Liver (tissue), 9 donors: ENCODE data around the gene PFAS. TPM values are rescaled to one million over a fixed set of nuclear protein-coding genes. Genes with fewer than 3 reads are reported as not detected.
A peak's percentile ranks its signal among the peaks of the same experiment; 100 is the strongest.

ENCODE experiments used
- DNase-seq: peaks from one replicate; pipeline ENCODE4 v3.0.0-alpha.2; 2017; ENCODE audit warnings: low spot score
- H3K27ac ChIP-seq, 2 donors: one replicate each; pipeline ENCODE4 v1.7.0; 2013; ENCODE audit warnings: inconsistent platforms in 2 of 2, low read length in 2 of 2, control low read depth in 1 of 2, low read depth in 1 of 2, mild to moderate bottlenecking in 1 of 2
- H3K27me3 ChIP-seq, 4 donors: one replicate each; pipeline versions ENCODE4 v1.6.1 to v1.7.0; 2013; ENCODE audit warnings: low read length in 3 of 4, inconsistent platforms in 1 of 4, mild to moderate bottlenecking in 1 of 4, moderate library complexity in 1 of 4; ENCODE audit not compliant: control insufficient read depth in 4 of 4, insufficient read depth in 4 of 4
- H3K36me3 ChIP-seq, 4 donors: one replicate each; pipeline versions ENCODE4 v1.6.1 to v1.7.0; 2013; ENCODE audit warnings: low read length in 3 of 4, mild to moderate bottlenecking in 3 of 4, low read depth in 1 of 4, moderate library complexity in 1 of 4; ENCODE audit not compliant: control insufficient read depth in 4 of 4, insufficient read depth in 3 of 4
- H3K4me1 ChIP-seq, 4 donors: one replicate each; pipeline versions ENCODE4 v1.6.1 to v1.7.0; 2013; ENCODE audit warnings: low read length in 3 of 4, mild to moderate bottlenecking in 3 of 4, moderate library complexity in 1 of 4; ENCODE audit not compliant: control insufficient read depth in 4 of 4, insufficient read depth in 4 of 4
- H3K4me3 ChIP-seq, 3 donors: one replicate each; pipeline versions ENCODE4 v1.6.1 to v1.7.0; 2013; ENCODE audit warnings: low read length in 3 of 3, control low read depth in 1 of 3, low read depth in 1 of 3, mild to moderate bottlenecking in 1 of 3
- H3K9ac ChIP-seq, 2 donors: one replicate each; pipeline ENCODE4 v1.7.0; 2013; ENCODE audit warnings: low read length in 2 of 2, mild to moderate bottlenecking in 2 of 2, moderate library complexity in 2 of 2, control low read depth in 1 of 2, low read depth in 1 of 2
- H3K9me3 ChIP-seq, 4 donors: one replicate each; pipeline versions ENCODE4 v1.6.1 to v1.7.0; 2013; ENCODE audit warnings: low read length in 3 of 4; ENCODE audit not compliant: control insufficient read depth in 4 of 4
- ATF3 ChIP-seq: IDR thresholded peaks from 2 replicates; pipeline ENCODE4 v1.6.1; 2016; ENCODE audit warnings: antibody characterized with exemption
- CTCF ChIP-seq: fragments of 150-350 bp; IDR thresholded peaks from 2 replicates; pipeline ENCODE4 v1.5.1; 2017; ENCODE audit warnings: improper control_type of control experiment, low read depth, low read length; ENCODE audit not compliant: missing input control
- EGR1 ChIP-seq, 2 donors: IDR thresholded peaks; 2 replicates each; pipeline ENCODE4 v1.6.1; 2016 to 2018; ENCODE audit warnings: antibody characterized with exemption in 2 of 2, low read depth in 2 of 2
- FOXA1 ChIP-seq: IDR thresholded peaks from 2 replicates; pipeline ENCODE4 v1.6.1; 2016; ENCODE audit warnings: antibody characterized with exemption
- FOXA2 ChIP-seq: IDR thresholded peaks from 2 replicates; pipeline ENCODE4 v1.6.1; 2016; ENCODE audit warnings: antibody characterized with exemption
- GABPA ChIP-seq, 2 donors: IDR thresholded peaks in 1 of 2; conservative IDR thresholded peaks in 1 of 2; 2 replicates each; pipeline ENCODE4 v1.6.1; 2016; ENCODE audit warnings: antibody characterized with exemption in 2 of 2, mild to moderate bottlenecking in 1 of 2, moderate library complexity in 1 of 2
- HNF4G ChIP-seq: IDR thresholded peaks from 2 replicates; pipeline ENCODE4 v1.6.1; 2016; ENCODE audit warnings: antibody characterized with exemption
- JUND ChIP-seq, 2 donors: IDR thresholded peaks; 2 replicates each; pipeline ENCODE4 v1.6.1; 2016; ENCODE audit warnings: antibody characterized with exemption in 2 of 2
- MAX ChIP-seq: IDR thresholded peaks from 2 replicates; pipeline ENCODE4 v1.6.1; 2016; ENCODE audit warnings: antibody characterized with exemption
- NR2F2 ChIP-seq: IDR thresholded peaks from 2 replicates; pipeline ENCODE4 v1.6.1; 2016; ENCODE audit warnings: antibody characterized with exemption
- RAD21 ChIP-seq, 2 donors: IDR thresholded peaks; 2 replicates each; pipeline ENCODE4 v1.6.1; 2016; ENCODE audit warnings: antibody characterized with exemption in 2 of 2, mild to moderate bottlenecking in 2 of 2
- REST ChIP-seq: IDR thresholded peaks from 2 replicates; pipeline ENCODE4 v1.6.1; 2016; ENCODE audit warnings: antibody characterized with exemption, mild to moderate bottlenecking
- RXRA ChIP-seq, 2 donors: IDR thresholded peaks; 2 replicates each; pipeline ENCODE4 v1.6.1; 2017 to 2018; ENCODE audit warnings: antibody characterized with exemption in 2 of 2, mild to moderate bottlenecking in 1 of 2
- SP1 ChIP-seq: IDR thresholded peaks from 2 replicates; pipeline ENCODE4 v1.6.1; 2018; ENCODE audit warnings: antibody characterized with exemption, mild to moderate bottlenecking
- TAF1 ChIP-seq: conservative IDR thresholded peaks from 2 replicates; pipeline ENCODE4 v1.6.1; 2016; ENCODE audit warnings: antibody characterized with exemption, mild to moderate bottlenecking
- YY1 ChIP-seq: IDR thresholded peaks from 2 replicates; pipeline ENCODE4 v1.6.1; 2016; ENCODE audit warnings: antibody characterized with exemption, mild to moderate bottlenecking
- ZBTB33 ChIP-seq: IDR thresholded peaks from 2 replicates; pipeline ENCODE4 v1.6.1; 2016; ENCODE audit warnings: antibody characterized with exemption
- WGBS: extraction: QIAGEN DNeasy Blood & Tissue Kit; methylation state at CpG from one replicate; pipeline ENCODE4 v1.1.7; 2013; 5-methylcytosine and 5-hydroxymethylcytosine counted together
- polyA plus RNA-seq, 2 donors: library from polyadenylated mRNA; stranded (reverse) in 1 of 2; unstranded in 1 of 2; fragments of 200-250 nt in 1 of 2; fragments of >200 nt in 1 of 2; fragmentation: Nextera tagmentation in 1 of 2; extraction: Ambion mirVana in 1 of 2; gene quantifications; one replicate each; pipeline versions ENCODE4 v1.2.1 to v1.2.3, GENCODE V29; 2013 to 2015
- total RNA-seq, 2 donors: library from RNA; depleted of rRNA; stranded (reverse); fragments of >200 nt; gene quantifications; one replicate each; pipeline ENCODE4 v1.2.3, GENCODE V29; 2014
- donor health status: healthy.
- donor health status: healthy.
- donor health status: healthy.
- donor health status: healthy.
- donor health status: healthy.

PFAS gene
- total and polyA plus RNA-seq, 4 donors = 6.0 to 18.5 (median 10.8) TPM

- peaks cover 12 to 66% (median 43%) of the 10 kb centered on the region in 4 donors for H3K36me3 ChIP-seq
- no peak overlapping the region for H3K9ac ChIP-seq
- peaks cover 0 to 14% (median 11%) of the 10 kb centered on the region in 4 donors for H3K4me1 ChIP-seq
- TF ChIP-seq FOXA1 (no peak), ATF3 (no peak), GABPA (IDR thresholded peaks at IDR 0.05 in 1 of 2, conservative IDR thresholded peaks at IDR 0.05 in 1 of 2) (no peak), SP1 (no peak), ZBTB33 (no peak), YY1 (no peak), MAX (no peak), REST (no peak), FOXA2 (no peak), RXRA (IDR thresholded peaks at IDR 0.05) (no peak), HNF4G (no peak), NR2F2 (no peak), RAD21 (IDR thresholded peaks at IDR 0.05) (no peak), EGR1 (IDR thresholded peaks at IDR 0.05; ENCODE audit: low read depth in 2 of 2) (no peak), CTCF (no peak), TAF1 (no peak), JUND (IDR thresholded peaks at IDR 0.05) (no peak)
- 97% methylated on average over 7 of the region's 7 CpGs for WGBS
- no peak overlapping the region for H3K27ac ChIP-seq
- H3K9me3 ChIP-seq = no peaks in the 10 kb centered on the region
- no peaks in the 10 kb centered on the region for H3K27me3 ChIP-seq
- H3K4me3 ChIP-seq = no peak overlapping the region
- no peak for DNase-seq
Observed at GRCh38 chr17:8235676-8236075, 13.4 kb upstream of the PFAS start.

GRCh38 chr17:8237175-8237574, 11.9 kb upstream of the PFAS start:
- Histone ChIP-seq H3K9ac (peak overlapping the region in 1 of 2 donors; percentile 68), H3K27me3 (no peaks in the 10 kb centered on the region), H3K9me3 (no peaks in the 10 kb centered on the region), H3K27ac (peak overlapping the region; percentile 60 to 63), H3K4me3 (no peak overlapping the region), H3K4me1 (peaks cover 0 to 14% (median 11%) of the 10 kb centered on the region in 4 donors), H3K36me3 (peaks cover 5 to 52% (median 30%) of the 10 kb centered on the region in 4 donors)
- DNase-seq = peak; percentile 47
- WGBS = 36% methylated on average over 7 of the region's 7 CpGs
- TF ChIP-seq HNF4G = peak; percentile 34
- TF ChIP-seq ZBTB33 = no peak
- TF ChIP-seq FOXA1 = peak; percentile 95
- TF ChIP-seq RAD21 (IDR thresholded peaks at IDR 0.05) = peak in 1 of 2 donors; percentile 65
- peak; percentile 85 to 94 for TF ChIP-seq EGR1 (IDR thresholded peaks at IDR 0.05; ENCODE audit: low read depth in 2 of 2)
- TF ChIP-seq NR2F2 = peak; percentile 22
- TF ChIP-seq RXRA (IDR thresholded peaks at IDR 0.05) = peak; percentile 93 to 96
- peak; percentile 93 for TF ChIP-seq FOXA2
- TF ChIP-seq CTCF = no peak
- TF ChIP-seq ATF3 = peak; percentile 95
- TF ChIP-seq TAF1 = no peak
- peak; percentile 93 for TF ChIP-seq MAX
